Upper lobe of right lung (tissue), 1 donor: Measurements from ENCODE around the gene GNAQ. TPM values are rescaled to one million over a fixed set of nuclear protein-coding genes. Genes with fewer than 3 reads are reported as not detected.

Experiments used
- ATAC-seq: fragments of 200-7000 bp; cut with Tn5 transposase; one replicate; pipeline ENCODE4 v1.9.1; 2020; ENCODE audit warnings: mild to moderate bottlenecking, moderate library complexity
- DNase-seq: peaks from one replicate; pipeline ENCODE4 v3.0.0-alpha.2; 2020
- H3K27ac ChIP-seq: fragments of 200-600 bp; one replicate; pipeline ENCODE4 v1.8.0; 2022
- H3K27me3 ChIP-seq: fragments of 200-600 bp; one replicate; pipeline ENCODE4 v1.8.0; 2022; ENCODE audit warnings: mild to moderate bottlenecking
- H3K36me3 ChIP-seq: fragments of 200-600 bp; one replicate; pipeline ENCODE4 v1.8.0; 2022
- H3K4me1 ChIP-seq: fragments of 200-600 bp; one replicate; pipeline ENCODE4 v1.8.0; 2022
- H3K4me3 ChIP-seq: fragments of 200-600 bp; one replicate; pipeline ENCODE4 v1.8.0; 2022; ENCODE audit warnings: mild to moderate bottlenecking
- H3K9me3 ChIP-seq: fragments of 200-600 bp; one replicate; pipeline ENCODE4 v1.8.0; 2022
- intact Hi-C: fragments of 100-400 bp; cut with DNase I; formaldehyde crosslinking; loops from one replicate; pipeline ENCODE4 v1.11.0; 2022
- total RNA-seq: library from RNA; stranded (reverse); fragmentation: NEBNext Ultra II Directional; extraction: Animal tissue kit (Norgen Biotek cat#: 25700); gene quantifications from one replicate; pipeline ENCODE4 v1.2.1, GENCODE V29; 2021
- TF ChIP-seq, protein P1 (sequence below): fragments of 200-600 bp; IDR thresholded peaks from one replicate; pipeline ENCODE4 v1.8.0; 2022; ENCODE audit warnings: antibody characterized with exemption
- donor health status: DM: no; HTN: yes; CAD: no; lungs with severe emphysema.

The GNAQ gene
- total RNA-seq, 1 donor from 2014 or later: 132 TPM

DNA sequence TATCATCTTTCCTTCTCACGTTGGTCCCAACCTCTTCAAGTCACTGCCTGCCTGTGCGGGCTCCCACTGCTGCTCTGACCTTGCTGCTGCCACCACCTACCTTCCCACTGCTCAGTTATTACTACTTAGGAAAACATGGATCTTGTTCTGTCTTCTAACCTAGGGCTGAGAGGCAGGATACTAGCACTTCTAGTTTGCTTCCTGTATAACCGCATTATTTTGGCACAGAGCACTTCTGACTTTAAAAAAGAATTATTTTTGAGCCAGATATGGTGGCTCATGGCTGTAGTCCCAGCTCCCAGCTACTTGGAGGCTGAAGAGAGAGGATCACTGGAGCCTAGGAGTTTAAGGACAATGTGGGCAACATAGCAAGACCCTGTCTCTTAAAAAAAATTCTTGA lies 248.1 kb downstream of the GNAQ start:
- no peaks in the 10 kb centered on the region for H3K27me3 ChIP-seq
- DNase-seq (no peak), ATAC-seq (no peak)
- TF ChIP-seq, protein P1, sequence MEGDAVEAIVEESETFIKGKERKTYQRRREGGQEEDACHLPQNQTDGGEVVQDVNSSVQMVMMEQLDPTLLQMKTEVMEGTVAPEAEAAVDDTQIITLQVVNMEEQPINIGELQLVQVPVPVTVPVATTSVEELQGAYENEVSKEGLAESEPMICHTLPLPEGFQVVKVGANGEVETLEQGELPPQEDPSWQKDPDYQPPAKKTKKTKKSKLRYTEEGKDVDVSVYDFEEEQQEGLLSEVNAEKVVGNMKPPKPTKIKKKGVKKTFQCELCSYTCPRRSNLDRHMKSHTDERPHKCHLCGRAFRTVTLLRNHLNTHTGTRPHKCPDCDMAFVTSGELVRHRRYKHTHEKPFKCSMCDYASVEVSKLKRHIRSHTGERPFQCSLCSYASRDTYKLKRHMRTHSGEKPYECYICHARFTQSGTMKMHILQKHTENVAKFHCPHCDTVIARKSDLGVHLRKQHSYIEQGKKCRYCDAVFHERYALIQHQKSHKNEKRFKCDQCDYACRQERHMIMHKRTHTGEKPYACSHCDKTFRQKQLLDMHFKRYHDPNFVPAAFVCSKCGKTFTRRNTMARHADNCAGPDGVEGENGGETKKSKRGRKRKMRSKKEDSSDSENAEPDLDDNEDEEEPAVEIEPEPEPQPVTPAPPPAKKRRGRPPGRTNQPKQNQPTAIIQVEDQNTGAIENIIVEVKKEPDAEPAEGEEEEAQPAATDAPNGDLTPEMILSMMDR: no peak
- no peak overlapping the region for H3K4me3 ChIP-seq
- H3K36me3 ChIP-seq: peaks cover 18% of the 10 kb centered on the region
- no peaks in the 10 kb centered on the region for H3K9me3 ChIP-seq
- no peak overlapping the region for H3K27ac ChIP-seq
- no peaks in the 10 kb centered on the region for H3K4me1 ChIP-seq
- intact Hi-C loops: no loop called here

DNA sequence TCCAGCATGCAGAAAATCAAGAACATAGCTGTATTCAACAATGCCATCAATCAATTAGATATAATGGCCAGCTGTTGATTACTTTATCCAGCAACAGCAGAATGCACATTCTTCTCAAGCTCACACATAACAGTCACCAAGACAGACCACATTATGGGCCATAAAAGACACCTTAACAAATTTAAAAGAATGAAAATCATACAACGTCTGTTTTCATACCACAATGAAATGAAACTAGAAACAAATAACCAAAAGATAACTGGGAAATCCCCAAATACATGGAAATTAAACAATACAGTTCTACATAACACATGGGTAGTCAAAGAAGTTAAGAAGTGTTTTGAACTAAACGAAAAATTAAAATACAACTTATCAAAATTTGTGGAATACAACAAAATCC lies 252.6 kb downstream of the GNAQ start:
- Histone ChIP-seq H3K36me3 (no peaks in the 10 kb centered on the region), H3K27ac (no peak overlapping the region), H3K9me3 (no peaks in the 10 kb centered on the region), H3K4me3 (no peak overlapping the region), H3K27me3 (no peaks in the 10 kb centered on the region), H3K4me1 (no peaks in the 10 kb centered on the region)
- intact Hi-C loops: no loop called here
- ATAC-seq (no peak), DNase-seq (no peak)
- TF ChIP-seq, protein P1: no peak

DNA sequence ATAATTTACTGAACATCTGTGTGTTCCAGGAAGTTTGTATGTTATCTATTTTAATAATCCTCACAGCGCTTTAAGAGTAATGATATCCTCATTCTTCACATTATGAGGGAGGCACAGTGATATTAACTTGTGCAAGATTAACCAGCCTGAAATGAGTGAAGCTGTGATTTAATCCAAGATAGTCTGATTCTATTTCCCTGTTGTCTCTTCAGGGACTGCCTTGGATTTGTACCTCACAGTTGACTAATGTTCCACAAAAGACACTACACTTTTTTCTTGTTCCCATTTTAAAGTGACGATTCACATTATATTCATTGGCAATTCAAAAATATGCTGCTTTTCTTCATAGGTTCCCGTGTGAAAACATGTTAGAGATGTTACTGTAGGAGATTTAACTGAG lies 258.2 kb downstream of the GNAQ start:
- DNase-seq: no peak
- no peak for ATAC-seq

DNA sequence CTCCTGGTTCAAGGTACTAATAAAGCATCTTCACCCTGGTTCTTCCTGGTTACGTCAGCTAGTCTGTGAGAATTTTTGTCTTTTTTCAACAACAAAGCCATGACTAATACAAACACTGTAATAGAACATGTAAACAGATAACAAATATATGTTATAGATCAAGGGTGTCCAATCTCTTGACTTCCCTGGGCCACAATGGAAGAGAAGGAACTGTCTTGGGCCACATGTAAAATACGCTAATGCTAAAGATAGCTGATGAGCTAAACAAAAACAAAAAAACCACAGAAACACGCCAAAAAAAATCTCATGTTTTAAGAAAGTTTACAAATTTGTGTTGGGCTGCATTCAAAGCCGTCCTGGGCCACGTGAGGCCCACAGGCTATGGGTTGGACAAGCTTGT lies 259.0 kb downstream of the GNAQ start:
- DNase-seq (no peak), ATAC-seq (no peak)
- no peaks in the 10 kb centered on the region for H3K4me1 ChIP-seq
- no peak overlapping the region for H3K27ac ChIP-seq
- H3K9me3 ChIP-seq: no peaks in the 10 kb centered on the region
- intact Hi-C loops: no loop called here
- peaks cover 9% of the 10 kb centered on the region for H3K36me3 ChIP-seq
- H3K27me3 ChIP-seq: no peaks in the 10 kb centered on the region
- TF ChIP-seq, protein P1: no peak
- H3K4me3 ChIP-seq: no peak overlapping the region

More for the DNA sequence above, 258.2 kb downstream of the GNAQ start:
- intact Hi-C loops: no loop called here
- H3K27ac ChIP-seq: no peak overlapping the region
- H3K4me1 ChIP-seq: no peaks in the 10 kb centered on the region
- no peaks in the 10 kb centered on the region for H3K9me3 ChIP-seq
- no peak overlapping the region for H3K4me3 ChIP-seq
- no peaks in the 10 kb centered on the region for H3K27me3 ChIP-seq
- H3K36me3 ChIP-seq: peaks cover 9% of the 10 kb centered on the region
- TF ChIP-seq, protein P1: no peak

DNA sequence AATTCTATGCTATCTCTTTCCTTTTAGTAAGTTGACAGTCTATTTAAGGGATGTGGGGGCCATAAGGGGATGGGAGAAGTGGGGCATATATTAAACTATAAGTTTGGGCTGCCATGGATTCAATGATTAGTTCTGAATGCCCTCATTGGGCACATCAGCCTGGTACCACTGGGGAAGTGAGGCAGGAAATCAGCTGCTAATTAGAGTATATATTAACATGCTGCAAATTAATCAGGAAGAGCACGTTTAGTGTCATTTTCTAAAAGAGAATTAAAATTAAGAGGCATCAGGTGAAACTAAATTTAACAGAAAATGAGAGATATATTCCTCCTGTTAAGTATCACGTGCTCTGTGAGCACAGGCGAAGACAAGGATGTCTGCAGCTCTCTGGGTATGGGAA lies 260.4 kb downstream of the GNAQ start:
- ATAC-seq: no peak
- Histone ChIP-seq H3K4me1 (no peaks in the 10 kb centered on the region), H3K36me3 (peaks cover 9% of the 10 kb centered on the region), H3K4me3 (no peak overlapping the region), H3K27ac (no peak overlapping the region), H3K9me3 (no peaks in the 10 kb centered on the region), H3K27me3 (no peaks in the 10 kb centered on the region)
- TF ChIP-seq, protein P1: no peak
- intact Hi-C loops: no loop called here
- no peak for DNase-seq

DNA sequence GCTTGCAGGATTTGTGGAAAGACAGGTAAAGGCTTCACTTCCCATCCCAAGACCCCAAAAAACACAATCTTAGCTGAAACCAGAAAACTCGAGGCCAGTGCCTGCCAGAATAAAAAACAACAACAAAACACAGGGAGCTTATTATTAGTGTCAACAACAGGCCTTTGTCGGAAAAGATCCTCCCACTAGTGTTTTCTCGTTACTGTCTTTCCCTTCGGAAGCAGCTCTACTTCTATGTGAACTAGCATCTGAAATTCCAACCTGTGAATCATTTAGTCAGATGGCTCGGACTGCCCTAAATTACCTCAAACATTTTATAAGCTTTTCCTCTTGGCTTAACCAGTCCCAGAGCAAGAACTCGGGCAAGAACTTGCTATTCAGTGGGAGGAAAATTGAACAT lies 261.3 kb downstream of the GNAQ start:
- Histone ChIP-seq H3K4me3 (no peak overlapping the region), H3K36me3 (peaks cover 9% of the 10 kb centered on the region), H3K4me1 (no peaks in the 10 kb centered on the region), H3K27me3 (no peaks in the 10 kb centered on the region), H3K27ac (no peak overlapping the region), H3K9me3 (no peaks in the 10 kb centered on the region)
- intact Hi-C loops: no loop called here
- no peak for ATAC-seq
- TF ChIP-seq, protein P1: no peak
- DNase-seq: no peak
